DMS 273 (cell line): ENCODE measurements around the gene MAP2K2.

ENCODE experiments used
- DNase-seq: peaks from one replicate; lab custom pipeline; 2025; ENCODE audit not compliant: unreplicated experiment; lab: John Stamatoyannopoulos, UW

The MAP2K2 gene

GRCh38 chr19:4081441-4082129, 42.3 kb downstream of the MAP2K2 start:
- DNase-seq: no peak

- DNase-seq: no peak
These were observed 43.4 kb downstream of the MAP2K2 start for GRCh38 chr19:4080473-4080872.

GRCh38 chr19:4077800-4078684, 45.9 kb downstream of the MAP2K2 start:
- DNase-seq: no peak

GRCh38 chr19:4077007-4077374, 46.9 kb downstream of the MAP2K2 start:
- no peak for DNase-seq

- DNase-seq: no peak
These were observed 48.5 kb downstream of the MAP2K2 start for GRCh38 chr19:4075373-4075772.

GRCh38 chr19:4071610-4072009, 52.3 kb downstream of the MAP2K2 start:
- DNase-seq: no peak

GRCh38 chr19:4069331-4069959, 54.5 kb downstream of the MAP2K2 start:
- no peak for DNase-seq

GRCh38 chr19:4068047-4068966, 55.6 kb downstream of the MAP2K2 start:
- no peak for DNase-seq

- DNase-seq: peak; percentile 65
These were observed 56.4 kb downstream of the MAP2K2 start for GRCh38 chr19:4067396-4068046.

GRCh38 chr19:4066682-4067395, 57.1 kb downstream of the MAP2K2 start, which contains the start of gene ZBTB7A:
Gene ZBTB7A, minus strand, starts transcription at chr19:4066899. Its CDS starts 11,667 bp downstream, at chr19:4055232.
- DNase-seq: peak; percentile 82

GRCh38 chr19:4066176-4066606, 57.7 kb downstream of the MAP2K2 start:
- no peak for DNase-seq

- DNase-seq: peak; percentile 99
These were observed 58.3 kb downstream of the MAP2K2 start for GRCh38 chr19:4065430-4066175.

GRCh38 chr19:4064496-4065260, 59.2 kb downstream of the MAP2K2 start:
- DNase-seq: peak; percentile 75

GRCh38 chr19:4064149-4064495, 59.8 kb downstream of the MAP2K2 start:
- DNase-seq: peak; percentile 58

GRCh38 chr19:4063369-4064148, 60.4 kb downstream of the MAP2K2 start:
- DNase-seq: no peak

GRCh38 chr19:4062419-4063368, 61.2 kb downstream of the MAP2K2 start:
- DNase-seq: no peak
